GM18867 (cell line): Measurements from ENCODE around the gene GMNN.

ENCODE experiments used
- ATAC-seq: cut with Tn5 transposase; IDR thresholded peaks from one replicate; pipeline ENCODE4 v1.9.1; 2021; ENCODE audit warnings: mild to moderate bottlenecking, moderate library complexity; ENCODE audit not compliant: unreplicated experiment

Gene GMNN

DNA sequence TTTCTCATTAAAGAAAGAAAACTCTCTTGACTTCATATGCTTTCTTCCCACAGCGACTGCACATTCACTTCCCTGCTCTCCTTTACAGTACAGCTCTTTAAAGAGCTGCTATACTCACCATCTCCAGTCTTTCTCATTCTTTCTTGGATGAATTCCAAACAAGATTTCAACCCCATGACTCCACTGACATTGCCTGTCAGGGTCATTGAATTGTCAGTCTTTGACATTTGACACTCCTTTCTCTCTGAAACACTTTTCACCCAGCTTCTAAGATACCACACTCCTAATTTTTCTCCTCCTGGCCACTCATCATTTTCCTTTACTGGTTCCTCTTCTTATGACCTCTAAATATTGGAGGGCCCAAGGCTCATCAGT, 24.8 kb downstream of the GMNN start:
- ATAC-seq: no peak

DNA sequence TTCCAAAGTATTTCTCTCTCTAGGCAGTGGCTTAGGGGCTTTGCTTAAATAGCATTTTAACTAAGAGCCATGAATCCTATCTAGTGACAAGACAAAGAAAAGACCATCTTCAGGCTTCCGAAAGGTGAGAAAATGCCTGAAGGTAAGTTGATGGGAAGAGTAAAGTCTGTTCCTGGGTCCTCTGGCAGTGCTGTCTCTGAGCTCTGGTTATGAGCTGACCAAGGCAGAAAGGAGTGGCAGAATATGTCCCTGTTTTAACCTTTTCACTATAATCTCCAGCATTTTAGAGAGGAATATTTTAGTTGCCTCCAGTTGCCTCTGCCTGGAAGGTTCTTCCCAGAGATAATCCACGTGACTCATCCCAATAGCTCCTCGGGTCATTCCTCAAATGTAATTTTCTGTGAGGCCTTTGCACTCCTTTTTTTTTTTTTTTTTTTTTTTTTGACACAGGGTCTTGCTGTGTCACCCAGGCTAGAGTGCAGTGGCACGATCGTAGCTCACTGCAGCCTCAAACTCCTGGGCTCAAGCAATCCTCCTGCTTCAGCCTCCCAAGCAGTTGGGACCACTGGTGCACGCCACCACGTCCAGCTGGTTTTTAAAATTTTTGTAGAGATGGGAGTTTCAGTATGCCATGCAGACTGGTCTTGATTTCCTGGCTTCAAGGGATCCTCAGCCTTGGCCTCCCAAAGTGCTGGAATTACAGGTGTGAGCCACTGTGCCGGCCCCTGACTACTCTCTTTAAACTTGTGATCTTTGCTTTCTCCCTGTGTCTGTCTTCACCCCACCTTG, 27.7 kb downstream of the GMNN start:
- no peak for ATAC-seq

DNA sequence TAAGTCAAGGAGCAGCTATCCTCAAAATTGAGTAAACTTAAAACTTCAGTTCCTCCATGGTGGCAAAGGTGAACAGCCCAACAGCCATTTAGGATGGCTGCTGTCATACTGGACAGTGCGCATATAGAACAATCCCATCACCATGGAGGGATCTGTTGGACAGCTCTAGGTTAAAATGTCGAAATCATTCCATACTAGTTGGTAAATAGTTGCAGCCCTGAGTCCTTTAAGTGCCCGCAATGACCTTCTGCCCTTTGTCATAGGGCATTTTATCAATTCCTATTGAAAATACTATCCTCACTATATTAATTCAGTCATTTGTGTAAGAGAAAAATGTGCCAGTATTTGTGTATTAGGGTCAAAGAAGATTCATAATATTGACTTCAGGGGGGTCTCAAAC, 32.8 kb downstream of the GMNN start:
- ATAC-seq: no peak

- ATAC-seq: no peak
These were observed 35.0 kb downstream of the GMNN start for GRCh38 chr6:24809728-24810127.

- ATAC-seq: no peak
These were observed 43.6 kb downstream of the GMNN start for GRCh38 chr6:24818346-24818745.

- ATAC-seq: no peak
These were observed 47.2 kb downstream of the GMNN start for GRCh38 chr6:24821860-24822444.

DNA sequence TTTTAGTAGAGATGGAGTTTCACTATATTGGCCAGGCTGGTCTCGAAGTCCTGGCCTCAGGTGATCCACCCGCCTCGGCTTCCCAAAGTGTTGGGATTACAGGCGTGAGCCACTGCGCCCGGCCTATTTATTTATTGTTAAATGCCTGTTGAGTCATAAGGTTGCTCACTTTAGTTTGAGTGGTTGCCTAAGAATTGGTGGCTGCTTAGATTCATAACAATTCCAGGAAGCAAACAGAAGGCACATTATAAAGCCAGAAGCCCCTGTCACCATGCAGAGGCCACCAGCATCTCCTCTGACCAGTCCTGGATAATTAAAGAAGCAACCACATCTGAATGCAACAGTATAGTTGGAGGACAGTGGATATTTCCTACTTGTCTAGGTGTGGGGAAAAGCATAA, 48.0 kb downstream of the GMNN start:
- no peak for ATAC-seq

GRCh38 chr6:24823185-24823584, 48.4 kb downstream of the GMNN start:
- no peak for ATAC-seq

DNA sequence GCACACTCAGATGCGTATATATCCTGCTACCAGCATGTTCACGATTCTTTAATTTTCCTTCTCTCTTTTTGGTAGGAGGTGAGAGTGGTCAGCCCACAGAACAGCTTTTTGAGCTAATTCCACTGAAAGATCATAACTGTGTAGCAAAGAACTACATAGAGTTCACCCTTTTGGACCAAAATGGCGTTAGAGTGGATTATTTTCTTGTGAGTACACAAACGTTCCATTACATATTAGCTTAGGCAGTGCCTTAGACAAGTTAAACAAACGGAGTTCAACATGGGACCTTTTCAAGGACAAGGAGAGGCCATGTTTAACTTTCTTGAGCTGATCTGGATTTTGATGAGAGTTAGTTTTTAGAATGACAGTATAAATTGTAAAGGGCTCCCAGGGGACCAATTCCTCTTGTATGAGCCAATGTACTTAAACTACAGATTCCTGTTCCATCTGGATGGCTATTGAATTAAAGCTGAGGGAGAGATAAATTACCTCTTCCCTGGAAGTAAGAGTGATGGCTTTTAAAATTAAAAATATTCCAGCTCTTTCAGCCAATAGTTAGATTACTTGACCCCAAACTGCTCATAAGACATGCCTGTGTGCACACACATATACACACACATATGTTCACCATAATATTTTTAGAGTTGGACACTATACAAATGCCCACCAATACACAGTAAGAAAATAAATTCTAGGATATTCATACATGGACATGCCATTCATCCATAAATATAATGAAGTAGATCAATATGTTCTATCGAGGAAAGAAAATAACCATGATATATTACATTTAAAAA, 49.6 kb downstream of the GMNN start:
- no peak for ATAC-seq

GRCh38 chr6:24825130-24825630, 50.4 kb downstream of the GMNN start:
- no peak for ATAC-seq

- no peak for ATAC-seq
These were observed 52.4 kb downstream of the GMNN start for GRCh38 chr6:24827162-24827561.

DNA sequence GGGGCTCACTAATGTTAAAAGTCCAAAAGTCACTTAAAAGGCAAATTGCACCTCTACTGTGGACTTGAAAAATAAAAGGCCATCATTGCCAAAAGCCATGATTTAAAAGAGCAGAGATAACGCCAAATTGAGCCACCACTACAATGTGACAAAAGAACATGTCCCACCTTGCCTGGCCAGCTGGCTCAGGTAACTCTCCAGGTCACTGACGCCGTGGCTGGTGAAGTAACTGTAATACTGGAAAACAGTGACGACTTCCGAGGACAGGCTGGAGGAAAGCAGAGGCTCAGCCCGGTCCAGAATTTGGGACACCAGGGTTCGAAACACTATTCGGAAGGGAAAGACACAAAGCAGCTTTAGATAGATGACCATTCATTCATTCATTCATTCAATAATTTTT, 53.2 kb downstream of the GMNN start:
- ATAC-seq: no peak

GRCh38 chr6:24829657-24830056, 54.9 kb downstream of the GMNN start:
- no peak for ATAC-seq

GRCh38 chr6:24831771-24832716, 57.3 kb downstream of the GMNN start:
- no peak for ATAC-seq

DNA sequence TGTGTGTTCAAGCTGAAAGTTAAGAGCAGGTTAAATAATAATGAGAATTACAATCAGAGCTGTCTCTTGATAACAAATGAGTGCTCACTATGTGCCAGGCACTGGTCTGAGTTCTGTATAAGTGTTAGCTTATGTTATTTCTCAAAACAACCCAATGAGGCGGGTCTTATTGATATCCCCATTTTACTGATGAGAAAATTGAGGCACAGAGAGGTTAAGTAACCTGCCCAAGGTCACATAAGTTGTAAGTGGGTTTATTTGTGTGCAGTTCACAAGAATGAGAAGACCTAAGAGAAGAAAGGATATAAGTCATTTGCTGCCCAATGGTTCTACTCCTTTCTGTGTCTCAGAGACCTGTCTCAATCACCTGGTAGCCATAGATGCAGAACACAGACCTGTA, 58.1 kb downstream of the GMNN start:
- no peak for ATAC-seq

DNA sequence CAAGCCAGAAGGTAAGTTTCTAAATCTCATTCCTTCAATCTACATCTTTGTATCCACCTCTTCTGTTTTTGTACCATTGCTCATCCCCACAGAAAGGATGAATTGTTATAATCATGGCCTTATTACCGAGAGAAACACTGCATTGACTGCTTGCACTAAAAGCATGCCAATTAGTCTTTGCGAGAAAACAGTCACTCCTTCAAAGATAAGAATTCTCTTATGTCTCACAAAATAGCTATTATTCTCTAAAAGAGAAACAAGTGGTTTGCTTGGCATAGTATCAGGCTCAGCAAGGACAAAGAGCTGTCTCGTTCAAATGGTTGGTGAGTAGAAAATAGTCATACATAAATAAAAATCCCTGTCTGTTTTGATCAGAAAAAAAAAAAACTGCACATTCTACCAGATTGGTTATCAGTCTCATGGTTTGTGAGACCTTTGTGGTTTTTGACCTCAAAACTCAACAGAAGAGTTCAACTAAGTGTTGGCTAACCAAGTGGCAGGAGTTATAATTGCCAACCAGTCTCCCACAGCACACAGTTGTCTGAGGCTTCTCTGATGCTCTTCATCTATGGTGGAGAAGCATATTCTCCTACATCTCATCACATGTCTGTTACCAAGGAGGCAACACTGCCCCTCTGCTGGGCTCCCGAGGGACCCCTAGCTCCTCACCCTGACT, 59.1 kb downstream of the GMNN start:
- ATAC-seq: no peak
